Activated naive CD4-positive, alpha-beta T cell treated with anti-CD3 and anti-CD28 coated beads, Interleukin-2, amount 50 U/mL, for 16 hours (primary cell): Measurements from ENCODE around the gene AGMAT.

Experiments
- DNase-seq: peaks from one replicate; pipeline ENCODE4 v3.0.0-alpha.2; 2020

AGMAT gene

DNA sequence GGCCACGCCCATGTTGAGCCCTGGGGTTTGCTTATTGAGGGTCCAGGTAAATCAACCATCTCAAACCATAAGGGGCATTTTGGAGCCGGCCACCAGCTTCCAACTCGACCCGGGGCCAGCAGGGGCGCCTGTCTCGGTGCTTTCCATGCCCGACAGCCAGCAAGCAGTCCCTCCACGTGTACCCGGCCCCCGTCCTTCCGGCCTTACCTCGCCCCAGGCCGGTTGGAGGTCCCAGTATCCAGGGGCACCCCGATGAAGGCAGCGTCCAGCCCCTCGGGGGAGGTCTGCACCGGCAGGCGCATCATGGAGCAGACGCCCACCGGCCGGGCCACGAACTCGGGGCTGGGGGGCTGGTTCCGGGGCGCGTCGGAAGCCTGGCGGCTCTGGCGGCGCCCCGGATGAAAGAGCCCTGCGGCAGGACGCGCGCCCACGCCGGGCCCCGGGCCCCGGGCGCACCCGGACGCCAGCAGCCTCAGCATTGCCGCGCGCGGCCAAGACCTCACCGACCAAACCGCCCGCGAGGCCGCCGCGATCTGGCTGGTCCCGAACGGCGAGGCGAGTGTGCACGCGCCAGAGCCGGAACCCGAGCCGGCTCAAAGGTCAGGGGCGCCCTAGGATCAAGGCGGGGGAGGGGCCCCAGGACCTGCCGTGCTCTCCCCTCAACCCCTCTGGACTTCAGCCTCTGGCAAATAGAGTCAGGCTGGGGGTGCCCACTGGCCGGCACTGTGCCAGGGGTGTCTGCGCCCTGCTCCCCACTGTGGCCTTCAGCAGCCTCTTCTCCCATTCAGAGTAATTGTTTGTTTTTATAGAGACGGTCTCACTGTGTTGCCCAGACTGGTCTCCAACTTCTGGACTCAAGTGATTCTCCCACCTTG, at the start of gene AGMAT:
AGMAT (minus strand) TSS at position 563 of the 875 bp plus-strand sequence; CDS start at position 479, 84 bp downstream.
- DNase-seq = peak; percentile 71

DNA sequence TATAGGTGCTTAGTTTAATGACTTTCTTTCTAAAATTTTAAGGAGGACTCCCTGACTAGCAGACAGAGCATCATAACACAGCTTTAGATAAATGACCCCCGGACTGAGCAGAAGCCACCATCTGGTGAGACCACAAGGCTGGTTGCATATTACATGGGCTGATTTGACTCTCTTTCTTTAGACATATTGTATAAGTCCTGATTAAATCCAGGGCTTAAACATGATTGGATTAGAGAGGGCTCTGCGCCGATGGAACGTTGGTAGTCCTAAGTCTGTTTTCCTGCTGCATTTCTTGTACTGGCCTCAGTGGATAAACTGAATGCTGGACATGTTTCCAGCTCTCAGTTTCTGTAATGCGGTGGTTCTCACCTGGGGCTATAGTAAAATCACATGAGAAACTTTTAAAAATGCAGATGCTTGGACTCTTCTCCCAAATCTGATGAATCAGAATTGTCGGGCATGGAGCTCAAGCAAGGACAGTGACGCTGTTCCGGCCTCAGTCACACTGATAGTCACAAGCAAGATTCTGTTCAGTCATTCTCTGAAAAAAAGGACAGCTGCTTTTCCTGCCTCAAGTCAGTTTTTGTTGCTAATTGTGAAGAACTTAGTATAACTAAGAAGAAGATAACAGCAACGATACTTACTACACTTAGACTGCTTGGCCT, 49.0 kb upstream of the AGMAT start:
- DNase-seq = no peak

DNA sequence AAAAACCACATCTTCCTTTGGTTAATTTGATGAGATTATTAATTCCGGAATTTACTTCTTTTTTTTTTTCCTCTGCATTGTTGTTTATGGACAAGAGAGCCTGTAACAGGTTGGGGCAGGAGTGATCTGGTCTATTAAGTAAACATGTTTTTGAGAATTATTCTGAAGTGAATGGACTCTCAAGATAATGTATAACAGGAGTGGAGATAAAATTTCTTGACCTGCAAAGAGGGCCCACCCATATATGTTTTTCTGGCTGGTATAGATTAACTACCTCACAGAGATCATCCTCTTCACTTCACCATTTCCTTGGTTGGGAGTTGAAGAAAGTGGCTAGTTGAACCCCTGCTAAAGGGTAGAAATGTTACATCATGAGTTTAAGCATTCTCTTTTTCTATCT, 43.2 kb upstream of the AGMAT start:
- no peak for DNase-seq

DNA sequence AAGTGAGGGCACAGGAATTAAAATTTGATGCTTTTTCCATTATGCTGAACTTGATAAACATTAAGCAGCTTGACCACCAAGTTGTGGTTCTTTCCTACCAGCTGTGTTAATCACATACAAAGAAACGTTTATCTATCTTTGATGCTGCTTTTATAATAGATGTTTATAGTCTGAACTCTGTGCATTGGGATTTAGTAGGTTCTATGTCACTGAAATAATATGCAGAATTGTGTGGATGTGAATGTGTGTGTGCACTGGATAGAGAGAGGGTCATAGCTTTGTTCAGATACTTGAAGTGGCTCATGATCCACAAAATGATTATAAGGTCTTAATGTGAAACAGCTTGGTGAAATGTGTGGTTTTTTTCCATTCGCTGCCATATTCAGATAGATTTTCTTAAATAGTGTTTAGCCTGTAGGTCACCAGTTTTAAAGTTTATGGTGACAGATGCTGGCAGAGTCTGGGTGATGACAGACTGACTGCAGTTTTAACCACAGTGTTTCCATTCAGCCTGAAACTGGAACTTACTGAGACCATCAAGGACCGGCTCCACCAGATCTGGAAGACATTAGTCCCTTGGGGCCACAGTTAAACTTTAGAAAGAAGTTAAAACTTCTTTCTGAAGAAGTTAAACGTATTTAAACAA, 42.6 kb upstream of the AGMAT start:
- no peak for DNase-seq

DNA sequence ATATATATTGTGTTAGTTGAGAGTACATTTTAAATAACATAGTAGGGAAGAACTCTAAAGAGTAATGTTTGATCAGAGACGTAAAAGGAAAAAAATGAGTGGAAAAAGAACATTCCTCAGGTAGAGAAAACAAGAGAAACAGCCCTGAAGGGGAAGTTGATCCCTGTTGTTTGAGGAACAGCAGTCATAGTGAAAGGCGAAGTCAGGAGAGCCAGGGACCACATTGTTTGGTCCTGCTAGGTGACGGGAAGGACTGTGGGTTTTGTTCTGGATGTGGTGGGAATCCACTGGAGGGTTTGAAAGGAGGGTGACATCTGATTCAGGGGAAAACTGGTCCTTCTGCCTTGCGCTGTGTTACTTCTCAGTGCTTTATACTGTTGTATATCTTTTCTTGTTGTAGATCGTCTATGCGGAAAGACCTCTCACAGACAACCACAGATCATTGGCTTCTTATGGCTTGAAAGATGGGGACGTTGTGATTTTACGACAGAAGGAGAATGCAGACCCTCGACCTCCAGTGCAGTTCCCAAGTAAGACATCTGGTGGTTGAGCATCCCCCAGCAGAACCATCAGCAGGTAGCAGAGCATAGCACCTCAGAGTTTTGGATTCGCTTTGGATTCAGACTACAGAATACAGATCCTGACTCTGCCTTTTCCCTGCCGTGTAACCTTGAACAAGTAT, 41.6 kb upstream of the AGMAT start:
- no peak for DNase-seq

GRCh38 chr1:15625056-15625917, 40.4 kb upstream of the AGMAT start:
- DNase-seq = no peak

GRCh38 chr1:15624133-15624714, 39.4 kb upstream of the AGMAT start:
- DNase-seq = no peak

DNA sequence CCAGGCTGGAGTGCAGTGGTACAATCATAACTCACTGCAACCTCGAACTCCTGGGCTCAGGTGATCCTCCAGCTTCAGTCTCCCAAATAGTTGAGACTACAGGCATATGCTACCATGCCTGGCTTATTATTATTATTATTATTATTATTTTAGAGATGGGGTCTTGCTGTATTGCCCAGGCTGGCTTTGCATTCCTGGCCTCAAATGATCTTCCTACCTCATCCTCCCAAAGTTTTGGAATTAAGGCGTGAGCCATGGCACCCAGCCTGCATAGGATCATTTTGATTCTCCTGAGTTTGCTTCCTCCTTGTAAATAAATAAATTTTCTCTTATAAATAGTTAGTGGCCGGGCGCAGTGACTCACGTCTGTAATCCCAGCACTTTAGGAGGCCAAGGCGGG, 38.6 kb upstream of the AGMAT start:
- DNase-seq = no peak

- no peak for DNase-seq
Measured at GRCh38 chr1:15622712-15623373, 38.0 kb upstream of the AGMAT start.

GRCh38 chr1:15621975-15622374, 37.1 kb upstream of the AGMAT start:
- DNase-seq = no peak

- no peak for DNase-seq
Measured at GRCh38 chr1:15620902-15621682, 36.2 kb upstream of the AGMAT start.

DNA sequence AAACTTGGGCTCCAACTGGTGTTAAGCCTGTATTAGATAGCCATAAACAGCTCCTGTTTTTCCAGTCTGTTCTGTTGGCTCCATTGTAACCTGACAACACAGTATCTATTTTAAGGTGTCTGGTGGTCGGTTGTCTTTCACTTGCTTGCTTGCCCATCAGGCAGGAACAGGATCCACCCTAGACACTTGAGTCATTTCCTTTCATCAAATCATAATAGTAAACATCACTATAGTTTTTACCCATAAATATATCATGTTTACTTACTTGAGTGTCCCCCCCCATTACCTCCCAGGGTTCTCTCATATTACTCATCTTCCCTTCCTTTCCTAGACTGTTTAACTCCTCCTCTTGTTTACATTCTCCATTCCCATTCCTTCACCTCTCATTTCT, 35.3 kb upstream of the AGMAT start:
- no peak for DNase-seq

- no peak for DNase-seq
Measured at GRCh38 chr1:15618655-15619525, 34.0 kb upstream of the AGMAT start.

- no peak for DNase-seq
Measured at GRCh38 chr1:15618077-15618654, 33.3 kb upstream of the AGMAT start.

DNA sequence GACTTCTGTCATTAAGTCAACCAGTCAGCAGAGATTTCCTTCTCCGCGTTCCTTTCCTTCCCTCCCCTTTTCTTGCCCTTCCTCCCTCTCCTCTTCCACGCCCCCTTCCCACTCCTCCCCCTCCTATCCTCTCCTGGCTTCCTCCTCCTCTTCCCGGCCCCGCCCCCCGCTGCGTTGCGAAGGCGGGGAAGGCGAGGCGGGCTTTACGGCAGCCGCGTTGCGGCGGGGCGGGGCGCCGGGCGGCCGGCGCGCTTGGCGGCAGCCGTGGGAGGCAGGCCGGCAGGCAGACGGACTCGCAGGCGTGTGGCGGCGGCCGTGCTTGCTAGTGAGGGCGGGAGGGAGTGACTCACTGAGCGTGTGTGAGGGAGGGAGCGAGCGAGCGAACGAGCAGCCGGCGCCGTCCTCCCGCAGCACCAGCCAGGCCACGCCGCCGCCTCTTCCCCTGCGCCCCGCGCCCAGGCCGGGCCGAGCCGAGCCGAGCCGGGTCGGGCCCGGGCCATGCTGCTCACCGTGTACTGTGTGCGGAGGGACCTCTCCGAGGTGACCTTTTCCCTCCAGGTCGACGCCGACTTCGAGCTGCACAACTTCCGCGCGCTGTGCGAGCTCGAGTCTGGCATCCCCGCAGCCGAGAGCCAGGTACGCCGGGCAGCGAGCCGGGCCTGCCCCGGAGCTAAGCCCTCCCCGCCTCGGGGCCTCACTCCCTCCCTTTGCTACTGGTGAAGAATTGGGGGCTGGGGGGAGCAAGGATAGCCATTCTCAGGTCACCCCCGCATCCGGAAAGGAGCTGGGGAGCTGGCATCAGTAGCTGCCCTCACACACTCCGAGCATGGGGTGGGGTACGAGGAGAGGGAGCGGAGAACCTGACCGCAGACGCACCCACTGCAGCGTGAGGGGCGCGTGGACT, 32.6 kb upstream of the AGMAT start, which contains the start of gene DDI2:
DDI2 (plus strand) TSS at position 286 of the 904 bp plus-strand sequence; CDS start at position 499, 213 bp downstream.
- peak; percentile 95 for DNase-seq

DNA sequence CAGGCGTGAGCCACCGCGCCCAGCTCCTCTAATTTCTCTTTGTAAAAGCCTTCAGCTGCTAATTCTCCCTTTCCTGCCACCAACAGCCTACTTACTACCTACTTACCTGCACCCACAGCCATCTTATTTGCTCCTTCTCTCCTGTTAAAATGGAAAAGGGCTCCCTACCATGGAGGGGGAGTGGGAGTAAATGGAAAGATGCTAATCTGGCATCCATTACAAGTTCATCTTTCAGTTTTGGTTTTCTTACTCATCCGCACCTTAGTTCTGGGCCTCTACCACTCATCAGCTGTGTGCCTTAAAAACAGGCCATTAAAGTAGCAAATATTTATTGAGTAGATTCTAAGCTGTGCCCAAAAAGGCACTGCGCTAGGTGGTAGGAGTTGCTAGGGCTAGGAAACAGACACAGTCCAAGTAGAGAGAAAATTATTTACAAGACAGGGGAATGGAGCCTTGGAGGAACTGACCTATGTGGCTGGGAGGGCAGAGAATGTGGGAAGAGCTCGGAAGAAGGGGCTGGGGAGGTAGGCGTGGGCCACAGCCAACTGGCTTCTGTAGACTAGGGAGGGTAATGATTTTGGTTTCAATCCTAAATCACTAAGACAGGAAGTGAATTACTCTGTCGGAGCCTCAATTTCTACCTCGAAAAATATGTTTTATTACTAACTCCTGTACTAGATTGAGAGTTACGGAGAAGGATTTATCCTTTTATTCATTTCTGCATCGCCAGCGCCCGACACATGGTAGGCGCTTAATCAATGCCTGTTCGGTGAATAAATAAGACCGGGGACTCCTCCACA, 31.7 kb upstream of the AGMAT start:
- DNase-seq = no peak

- no peak for DNase-seq
Measured at GRCh38 chr1:15610167-15610566, 25.3 kb upstream of the AGMAT start.
